ENCODE measurements around the gene TCF21.

DNA sequence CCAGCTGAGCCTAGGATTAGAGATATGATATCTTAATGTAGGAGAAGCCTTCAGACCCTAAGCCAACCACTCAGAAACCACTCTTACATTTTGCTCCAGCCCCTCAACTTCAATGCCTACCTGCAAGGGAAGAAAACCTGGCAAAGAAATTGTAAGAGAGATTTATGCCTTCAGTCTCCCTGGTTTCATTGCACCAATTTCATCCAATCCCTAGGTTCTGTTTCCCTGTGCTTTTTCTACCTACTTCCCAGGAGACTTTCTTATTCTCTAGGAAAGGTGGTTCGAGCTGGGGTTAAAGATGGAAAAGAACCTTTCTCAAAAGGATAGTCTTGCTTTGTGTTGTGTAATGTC is 1.1 kb upstream of the TCF21 start:
- TF ChIP-seq IKZF1 (IDR thresholded peaks at IDR 0.05) = no peak
- TF ChIP-seq, protein P1, sequence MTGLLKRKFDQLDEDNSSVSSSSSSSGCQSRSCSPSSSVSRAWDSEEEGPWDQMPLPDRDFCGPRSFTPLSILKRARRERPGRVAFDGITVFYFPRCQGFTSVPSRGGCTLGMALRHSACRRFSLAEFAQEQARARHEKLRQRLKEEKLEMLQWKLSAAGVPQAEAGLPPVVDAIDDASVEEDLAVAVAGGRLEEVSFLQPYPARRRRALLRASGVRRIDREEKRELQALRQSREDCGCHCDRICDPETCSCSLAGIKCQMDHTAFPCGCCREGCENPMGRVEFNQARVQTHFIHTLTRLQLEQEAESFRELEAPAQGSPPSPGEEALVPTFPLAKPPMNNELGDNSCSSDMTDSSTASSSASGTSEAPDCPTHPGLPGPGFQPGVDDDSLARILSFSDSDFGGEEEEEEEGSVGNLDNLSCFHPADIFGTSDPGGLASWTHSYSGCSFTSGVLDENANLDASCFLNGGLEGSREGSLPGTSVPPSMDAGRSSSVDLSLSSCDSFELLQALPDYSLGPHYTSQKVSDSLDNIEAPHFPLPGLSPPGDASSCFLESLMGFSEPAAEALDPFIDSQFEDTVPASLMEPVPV (CRISPR knock-in tag; IDR thresholded peaks at IDR 0.05) = no peak
- TF ChIP-seq, protein P2, sequence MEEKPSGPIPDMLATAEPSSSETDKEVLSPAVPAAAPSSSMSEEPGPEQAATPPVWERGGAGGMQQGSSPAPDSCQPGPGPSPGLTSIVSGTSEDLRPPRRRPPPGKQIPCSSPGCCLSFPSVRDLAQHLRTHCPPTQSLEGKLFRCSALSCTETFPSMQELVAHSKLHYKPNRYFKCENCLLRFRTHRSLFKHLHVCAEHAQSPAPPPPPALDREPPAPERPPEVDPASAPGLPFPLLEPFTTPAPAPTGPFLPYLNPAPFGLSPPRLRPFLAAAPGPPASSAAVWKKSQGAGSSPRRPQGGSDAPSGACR (CRISPR knock-in tag; IDR thresholded peaks at IDR 0.05) = no peak
- TF ChIP-seq, protein P3, sequence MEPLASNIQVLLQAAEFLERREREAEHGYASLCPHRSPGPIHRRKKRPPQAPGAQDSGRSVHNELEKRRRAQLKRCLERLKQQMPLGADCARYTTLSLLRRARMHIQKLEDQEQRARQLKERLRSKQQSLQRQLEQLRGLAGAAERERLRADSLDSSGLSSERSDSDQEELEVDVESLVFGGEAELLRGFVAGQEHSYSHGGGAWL (CRISPR knock-in tag; IDR thresholded peaks at IDR 0.05) = no peak
- TF ChIP-seq, protein P4, sequence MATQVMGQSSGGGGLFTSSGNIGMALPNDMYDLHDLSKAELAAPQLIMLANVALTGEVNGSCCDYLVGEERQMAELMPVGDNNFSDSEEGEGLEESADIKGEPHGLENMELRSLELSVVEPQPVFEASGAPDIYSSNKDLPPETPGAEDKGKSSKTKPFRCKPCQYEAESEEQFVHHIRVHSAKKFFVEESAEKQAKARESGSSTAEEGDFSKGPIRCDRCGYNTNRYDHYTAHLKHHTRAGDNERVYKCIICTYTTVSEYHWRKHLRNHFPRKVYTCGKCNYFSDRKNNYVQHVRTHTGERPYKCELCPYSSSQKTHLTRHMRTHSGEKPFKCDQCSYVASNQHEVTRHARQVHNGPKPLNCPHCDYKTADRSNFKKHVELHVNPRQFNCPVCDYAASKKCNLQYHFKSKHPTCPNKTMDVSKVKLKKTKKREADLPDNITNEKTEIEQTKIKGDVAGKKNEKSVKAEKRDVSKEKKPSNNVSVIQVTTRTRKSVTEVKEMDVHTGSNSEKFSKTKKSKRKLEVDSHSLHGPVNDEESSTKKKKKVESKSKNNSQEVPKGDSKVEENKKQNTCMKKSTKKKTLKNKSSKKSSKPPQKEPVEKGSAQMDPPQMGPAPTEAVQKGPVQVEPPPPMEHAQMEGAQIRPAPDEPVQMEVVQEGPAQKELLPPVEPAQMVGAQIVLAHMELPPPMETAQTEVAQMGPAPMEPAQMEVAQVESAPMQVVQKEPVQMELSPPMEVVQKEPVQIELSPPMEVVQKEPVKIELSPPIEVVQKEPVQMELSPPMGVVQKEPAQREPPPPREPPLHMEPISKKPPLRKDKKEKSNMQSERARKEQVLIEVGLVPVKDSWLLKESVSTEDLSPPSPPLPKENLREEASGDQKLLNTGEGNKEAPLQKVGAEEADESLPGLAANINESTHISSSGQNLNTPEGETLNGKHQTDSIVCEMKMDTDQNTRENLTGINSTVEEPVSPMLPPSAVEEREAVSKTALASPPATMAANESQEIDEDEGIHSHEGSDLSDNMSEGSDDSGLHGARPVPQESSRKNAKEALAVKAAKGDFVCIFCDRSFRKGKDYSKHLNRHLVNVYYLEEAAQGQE (IDR thresholded peaks at IDR 0.05; ENCODE audit: borderline replicate concordance in 1 of 2, low read depth in 1 of 2, low read length in 2 of 2) = no peak
- TF ChIP-seq CEBPB (IDR thresholded peaks at IDR 0.05; ENCODE audit: borderline replicate concordance, low read depth, low read length) = no peak
- no peak for TF ChIP-seq THAP11 (CRISPR knock-in tag; IDR thresholded peaks at IDR 0.05)
- TF ChIP-seq, protein P5, sequence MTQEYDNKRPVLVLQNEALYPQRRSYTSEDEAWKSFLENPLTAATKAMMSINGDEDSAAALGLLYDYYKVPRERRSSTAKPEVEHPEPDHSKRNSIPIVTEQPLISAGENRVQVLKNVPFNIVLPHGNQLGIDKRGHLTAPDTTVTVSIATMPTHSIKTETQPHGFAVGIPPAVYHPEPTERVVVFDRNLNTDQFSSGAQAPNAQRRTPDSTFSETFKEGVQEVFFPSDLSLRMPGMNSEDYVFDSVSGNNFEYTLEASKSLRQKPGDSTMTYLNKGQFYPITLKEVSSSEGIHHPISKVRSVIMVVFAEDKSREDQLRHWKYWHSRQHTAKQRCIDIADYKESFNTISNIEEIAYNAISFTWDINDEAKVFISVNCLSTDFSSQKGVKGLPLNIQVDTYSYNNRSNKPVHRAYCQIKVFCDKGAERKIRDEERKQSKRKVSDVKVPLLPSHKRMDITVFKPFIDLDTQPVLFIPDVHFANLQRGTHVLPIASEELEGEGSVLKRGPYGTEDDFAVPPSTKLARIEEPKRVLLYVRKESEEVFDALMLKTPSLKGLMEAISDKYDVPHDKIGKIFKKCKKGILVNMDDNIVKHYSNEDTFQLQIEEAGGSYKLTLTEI (CRISPR knock-in tag; conservative IDR thresholded peaks at IDR 0.05) = no peak
- TF ChIP-seq ATF7-NPFF (CRISPR knock-in tag; IDR thresholded peaks at IDR 0.05; ENCODE audit: low read depth) = no peak
- TF ChIP-seq CHD4 (IDR thresholded peaks at IDR 0.05; ENCODE audit: borderline replicate concordance, low read length) = no peak
- TF ChIP-seq ZBTB21 (CRISPR knock-in tag; IDR thresholded peaks at IDR 0.05) = no peak
